Loucy (cell line): Measurements from ENCODE around the gene ZNF536.

Experiments
- EZH2phosphoT487 ChIP-seq: fragments of 200-600 bp; IDR thresholded peaks from 2 replicates; pipeline ENCODE4 v1.6.1; 2018; ENCODE audit warnings: antibody characterized with exemption, mild to moderate bottlenecking, moderate library complexity, borderline replicate concordance
- TF ChIP-seq, protein P1 (sequence below): fragments of 200-600 bp; sonication (generic); conservative IDR thresholded peaks from 2 replicates; pipeline ENCODE4 v1.5.1; 2014; ENCODE audit warnings: mild to moderate bottlenecking, antibody characterized with exemption, low read length

DNA sequence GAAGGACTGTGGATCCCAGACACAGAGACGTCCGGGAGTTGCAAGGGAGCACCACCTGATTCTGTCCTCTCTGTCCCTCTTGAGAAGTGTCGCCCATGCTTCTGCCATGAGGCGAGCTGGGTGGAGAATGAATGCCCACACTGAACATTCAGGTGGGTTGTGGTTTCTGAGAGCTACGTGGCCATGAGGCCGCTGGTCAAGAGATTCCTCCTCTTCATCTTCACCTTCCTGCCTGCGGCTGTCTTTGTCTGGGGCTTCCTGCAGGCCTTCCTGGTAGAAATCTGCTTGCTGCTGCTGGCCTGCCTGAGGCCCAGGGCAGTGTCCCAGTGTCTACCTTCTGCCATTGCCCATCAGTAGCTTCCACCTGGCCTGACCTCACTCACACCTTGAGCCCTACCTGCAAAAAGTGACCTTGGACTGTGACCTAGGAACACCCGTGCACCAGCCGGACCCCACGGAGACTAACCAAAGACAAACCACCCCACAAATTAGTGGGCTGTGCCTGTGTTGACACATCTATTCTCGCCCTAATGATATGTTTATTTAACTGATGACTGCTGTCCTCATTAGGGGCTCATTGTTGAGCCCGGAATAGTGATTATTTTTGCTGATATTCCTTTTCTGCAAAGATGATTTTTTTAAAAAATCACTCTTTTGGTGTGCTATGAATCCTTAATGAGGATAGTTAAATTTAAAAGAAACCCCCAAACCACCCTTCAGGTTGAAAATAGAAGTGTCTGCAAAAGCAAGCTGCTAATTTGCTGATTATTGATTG, 38.7 kb upstream of the ZNF536 start:
- TF ChIP-seq, protein P1, sequence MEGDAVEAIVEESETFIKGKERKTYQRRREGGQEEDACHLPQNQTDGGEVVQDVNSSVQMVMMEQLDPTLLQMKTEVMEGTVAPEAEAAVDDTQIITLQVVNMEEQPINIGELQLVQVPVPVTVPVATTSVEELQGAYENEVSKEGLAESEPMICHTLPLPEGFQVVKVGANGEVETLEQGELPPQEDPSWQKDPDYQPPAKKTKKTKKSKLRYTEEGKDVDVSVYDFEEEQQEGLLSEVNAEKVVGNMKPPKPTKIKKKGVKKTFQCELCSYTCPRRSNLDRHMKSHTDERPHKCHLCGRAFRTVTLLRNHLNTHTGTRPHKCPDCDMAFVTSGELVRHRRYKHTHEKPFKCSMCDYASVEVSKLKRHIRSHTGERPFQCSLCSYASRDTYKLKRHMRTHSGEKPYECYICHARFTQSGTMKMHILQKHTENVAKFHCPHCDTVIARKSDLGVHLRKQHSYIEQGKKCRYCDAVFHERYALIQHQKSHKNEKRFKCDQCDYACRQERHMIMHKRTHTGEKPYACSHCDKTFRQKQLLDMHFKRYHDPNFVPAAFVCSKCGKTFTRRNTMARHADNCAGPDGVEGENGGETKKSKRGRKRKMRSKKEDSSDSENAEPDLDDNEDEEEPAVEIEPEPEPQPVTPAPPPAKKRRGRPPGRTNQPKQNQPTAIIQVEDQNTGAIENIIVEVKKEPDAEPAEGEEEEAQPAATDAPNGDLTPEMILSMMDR: no peak
- TF ChIP-seq EZH2phosphoT487: no peak
